Activated CD4-positive, alpha-beta memory T cell treated with anti-CD3 and anti-CD28 coated beads for 36 hours (primary cell): ENCODE results near the gene LRP2BP. TPM values are rescaled to one million over a fixed set of nuclear protein-coding genes. Genes with fewer than 3 reads are reported as not detected.

Experiments used
- CTCF ChIA-PET: fragments of 350-600 bp; sonication (Branson Sonifier 250); formaldehyde crosslinking; loops from one replicate; lab custom pipeline; 2021; ENCODE audit warnings: antibody characterized with exemption, inconsistent platforms; lab: Charles Lee
- POLR2A ChIA-PET: fragments of 350-600 bp; sonication (Branson Sonifier 250); formaldehyde crosslinking; loops from one replicate; lab custom pipeline; 2021; ENCODE audit warnings: antibody characterized with exemption; lab: Charles Lee
- DNase-seq: peaks from one replicate; pipeline ENCODE4 v3.0.0-alpha.2; 2020
- H3K27ac Mint-ChIP-seq: one replicate; pipeline ENCODE4 v1.8.0; 2021; ENCODE audit warnings: mixed read lengths
- H3K27me3 Mint-ChIP-seq: one replicate; pipeline ENCODE4 v1.8.0; 2021; ENCODE audit warnings: mixed read lengths
- H3K36me3 Mint-ChIP-seq: one replicate; pipeline ENCODE4 v1.8.0; 2021; ENCODE audit warnings: mixed read lengths
- H3K4me1 Mint-ChIP-seq: one replicate; pipeline ENCODE4 v1.8.0; 2021; ENCODE audit warnings: low read depth, mixed read lengths
- H3K4me3 Mint-ChIP-seq: one replicate; pipeline ENCODE4 v1.8.0; 2021; ENCODE audit warnings: mild to moderate bottlenecking, mixed read lengths
- H3K9me3 Mint-ChIP-seq: one replicate; pipeline ENCODE4 v1.8.0; 2021; ENCODE audit warnings: mixed read lengths
- intact Hi-C: fragments of 100-400 bp; cut with micrococcal nuclease; formaldehyde crosslinking; loops from one replicate; pipeline ENCODE4 v1.15.1; 2023
- total RNA-seq, 2 experiments: library from RNA; stranded (reverse); gene quantifications; one replicate each; pipeline ENCODE4 v1.2.3, GENCODE V29; 2021

The LRP2BP gene
- total RNA-seq, 2 experiments from 2014 or later, result 0.36 to 0.48 TPM

DNA sequence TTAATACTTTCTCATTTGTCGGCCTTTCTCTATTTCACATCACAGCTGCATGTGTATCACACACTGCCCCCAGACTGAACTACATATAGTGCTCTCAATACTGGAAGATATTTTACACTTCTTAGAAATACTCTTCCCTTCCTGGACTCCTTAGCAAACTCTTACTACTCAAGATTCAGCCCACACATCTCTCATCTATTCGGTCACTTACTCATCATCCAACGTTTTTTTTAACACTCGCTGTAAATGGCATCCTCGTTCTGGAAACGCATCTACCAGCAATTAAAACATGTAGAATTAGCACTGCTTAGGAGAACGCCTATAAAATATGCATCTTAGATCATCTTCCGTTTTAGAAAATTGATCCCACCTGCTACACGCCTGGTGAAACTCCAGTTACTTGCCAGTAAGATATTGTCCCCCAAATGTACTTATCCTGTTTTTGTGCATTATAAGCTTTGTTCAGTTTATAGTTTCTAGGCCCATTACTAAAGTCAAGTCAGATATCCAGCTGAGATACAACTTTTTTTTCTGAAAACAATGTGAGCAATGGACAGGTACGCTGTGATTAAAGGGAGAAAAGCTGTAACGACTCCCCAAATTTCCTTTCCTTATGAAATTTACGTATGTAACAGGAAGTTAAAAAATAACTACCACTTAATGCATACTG, 1.0 kb downstream of the LRP2BP start:
- DNase-seq, result no peak
- Mint-ChIP-seq H3K27ac (peak overlapping the region; percentile 97), H3K4me3 (peak overlapping the region; percentile 95), H3K36me3 (peaks cover 3% of the 10 kb centered on the region), H3K27me3 (no peaks in the 10 kb centered on the region), H3K4me1 (peaks cover 37% of the 10 kb centered on the region), H3K9me3 (no peaks in the 10 kb centered on the region)
- intact Hi-C loops, result loop anchor here (1.0 to 10.0 kb wide), 6 partner anchors 37 to 1890 kb away; partner anchors contain the start of genes ACSL1 and ING2
- ChIA-PET POLR2A (interaction anchor here (0.6 to 2.2 kb wide), 5 partner anchors 8 to 185 kb away, joined by 3 to 12 read pairs (median 4); partner anchors contain the start of genes SNX25 and UFSP2), CTCF (interaction anchor here (1.0 to 1.5 kb wide), 4 partner anchors 185 to 808 kb away, joined by 3 to 4 read pairs (median 3); partner anchors contain the start of gene SNX25)

DNA sequence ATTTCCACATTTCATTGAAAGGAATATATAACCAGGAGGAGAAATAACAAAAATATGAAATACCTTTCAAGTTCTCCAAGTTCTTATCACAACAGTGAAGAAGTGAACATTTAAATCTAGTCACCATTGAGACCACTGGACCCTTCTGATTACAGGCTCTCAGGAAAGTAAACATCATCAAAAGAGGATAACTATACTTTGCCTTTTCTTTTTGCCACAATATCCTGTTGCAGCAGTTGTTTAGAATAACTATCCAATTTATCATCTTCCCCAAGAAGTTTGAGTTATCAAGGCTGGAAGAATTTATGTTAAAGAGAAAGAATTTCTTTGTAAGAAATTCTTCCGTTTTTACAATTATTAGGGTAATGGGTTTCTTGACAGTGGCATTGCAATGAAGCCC, 3.6 kb downstream of the LRP2BP start:
- H3K27ac Mint-ChIP-seq, result no peak overlapping the region
- CTCF ChIA-PET, result no interaction called here
- no peaks in the 10 kb centered on the region for H3K36me3 Mint-ChIP-seq
- intact Hi-C loops, result loop anchor here (10.0 kb wide), 2 partner anchors 567 to 1887 kb away; partner anchors contain the start of genes ACSL1 and ING2
- no peaks in the 10 kb centered on the region for H3K9me3 Mint-ChIP-seq
- DNase-seq, result no peak
- peaks cover 17% of the 10 kb centered on the region for H3K4me1 Mint-ChIP-seq
- H3K27me3 Mint-ChIP-seq, result no peaks in the 10 kb centered on the region
- POLR2A ChIA-PET, result no interaction called here
- H3K4me3 Mint-ChIP-seq, result no peak overlapping the region

DNA sequence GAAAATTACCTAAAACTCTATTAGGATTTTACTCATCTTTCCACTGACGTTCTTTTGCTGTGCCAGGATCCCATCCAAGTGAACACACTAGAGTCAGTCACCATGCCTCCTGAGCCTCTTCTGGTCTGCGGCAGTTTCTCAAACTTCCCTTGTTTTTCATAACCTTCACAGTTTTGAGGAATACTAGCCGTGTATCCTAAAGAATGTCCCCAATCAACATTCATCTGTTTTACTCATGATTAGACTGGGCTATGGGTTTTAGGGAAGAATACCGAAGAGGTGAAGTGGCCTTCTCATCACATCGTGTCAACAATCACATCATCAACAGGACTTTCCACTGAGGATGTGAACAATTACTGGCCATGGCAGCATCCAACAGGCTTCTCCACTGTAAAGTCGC, 4.8 kb downstream of the LRP2BP start:
- H3K36me3 Mint-ChIP-seq, result no peaks in the 10 kb centered on the region
- intact Hi-C loops, result loop anchor here (10.0 kb wide), 2 partner anchors 566 to 1886 kb away; partner anchors contain the start of genes ACSL1 and ING2
- H3K27me3 Mint-ChIP-seq, result no peaks in the 10 kb centered on the region
- H3K27ac Mint-ChIP-seq, result no peak overlapping the region
- no peak overlapping the region for H3K4me3 Mint-ChIP-seq
- H3K4me1 Mint-ChIP-seq, result peaks cover 14% of the 10 kb centered on the region
- ChIA-PET CTCF (no interaction called here), POLR2A (no interaction called here)
- no peaks in the 10 kb centered on the region for H3K9me3 Mint-ChIP-seq
- no peak for DNase-seq

DNA sequence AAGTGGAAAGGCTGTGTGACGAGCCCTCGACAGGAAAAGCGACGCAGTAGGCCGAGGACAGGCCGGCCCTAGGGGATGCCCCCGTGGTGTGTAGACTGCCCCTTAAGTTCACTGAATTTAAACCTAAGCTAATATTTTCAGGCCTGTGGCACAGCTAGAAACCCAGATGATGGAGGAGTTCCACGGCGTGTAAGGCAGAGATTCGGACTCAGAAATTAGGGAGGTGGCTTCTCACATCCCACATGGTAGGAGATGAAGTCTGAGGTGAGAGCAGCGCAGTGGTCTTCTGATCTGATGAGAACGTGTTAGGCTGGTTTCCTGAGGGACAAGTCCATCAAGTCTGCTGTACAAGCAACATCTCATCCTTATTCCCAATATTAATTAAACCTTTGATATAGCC, 7.8 kb downstream of the LRP2BP start:
- POLR2A ChIA-PET, result interaction anchor here (1.0 kb wide), 1 partner anchor 9 kb away, joined by 3 read pairs; the partner anchor contains the start of gene ANKRD37
- no peak for DNase-seq
- H3K36me3 Mint-ChIP-seq, result no peaks in the 10 kb centered on the region
- no peak overlapping the region for H3K4me3 Mint-ChIP-seq
- no peaks in the 10 kb centered on the region for H3K9me3 Mint-ChIP-seq
- peaks cover 9% of the 10 kb centered on the region for H3K4me1 Mint-ChIP-seq
- no peak overlapping the region for H3K27ac Mint-ChIP-seq
- no peaks in the 10 kb centered on the region for H3K27me3 Mint-ChIP-seq
- CTCF ChIA-PET, result interaction anchor here (1.2 kb wide), 1 partner anchor 253 kb away, joined by 4 read pairs; no protein-coding TSS in a partner anchor
- intact Hi-C loops, result no loop called here

DNA sequence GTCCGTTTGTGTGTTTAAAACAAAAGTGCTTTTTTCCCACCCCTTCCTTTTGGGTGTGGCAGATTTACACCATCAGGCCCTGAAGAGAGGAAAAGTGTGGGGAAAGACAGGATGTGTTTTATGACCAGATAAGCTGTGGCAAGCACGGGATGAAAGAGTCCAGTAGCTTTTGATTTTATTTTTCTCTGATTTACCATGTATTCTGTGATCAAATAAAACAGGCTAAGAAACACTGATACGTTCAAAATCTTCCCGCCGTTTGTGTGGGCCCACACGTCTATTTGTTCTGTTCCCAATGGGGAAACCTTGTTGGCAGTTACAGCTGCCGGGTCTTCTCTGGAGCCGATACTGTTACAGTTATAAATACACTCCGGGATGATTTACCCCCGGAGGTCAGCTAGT, 10.8 kb downstream of the LRP2BP start:
- peaks cover 7% of the 10 kb centered on the region for H3K9me3 Mint-ChIP-seq
- no peak overlapping the region for H3K27ac Mint-ChIP-seq
- H3K4me3 Mint-ChIP-seq, result no peak overlapping the region
- no peaks in the 10 kb centered on the region for H3K27me3 Mint-ChIP-seq
- ChIA-PET CTCF (no interaction called here), POLR2A (no interaction called here)
- DNase-seq, result no peak
- intact Hi-C loops, result no loop called here
- peaks cover 9% of the 10 kb centered on the region for H3K4me1 Mint-ChIP-seq
- peaks cover 6% of the 10 kb centered on the region for H3K36me3 Mint-ChIP-seq

DNA sequence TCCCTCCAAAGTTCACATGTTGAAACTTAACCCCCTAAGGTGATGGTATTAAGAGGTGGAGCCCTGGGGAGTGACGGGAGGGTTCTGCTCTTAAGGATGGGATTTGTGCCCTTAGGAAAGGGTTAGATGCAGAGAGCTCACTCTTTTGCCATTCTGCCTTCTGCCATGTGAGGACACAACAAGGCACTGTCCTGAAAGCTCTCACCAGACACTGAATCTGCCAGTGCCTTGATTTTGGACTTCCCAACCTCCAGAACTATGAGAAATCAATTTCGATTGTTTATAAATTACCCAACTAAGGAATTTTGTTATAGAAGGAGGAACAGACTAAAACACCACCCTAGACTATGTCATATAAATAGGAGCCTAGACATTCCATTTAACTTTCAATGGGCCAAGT, 11.7 kb downstream of the LRP2BP start:
- no peak overlapping the region for H3K27ac Mint-ChIP-seq
- POLR2A ChIA-PET, result interaction anchor here (0.7 kb wide), 1 partner anchor 11 kb away, joined by 3 read pairs; no protein-coding TSS in a partner anchor
- peaks cover 9% of the 10 kb centered on the region for H3K4me1 Mint-ChIP-seq
- peaks cover 7% of the 10 kb centered on the region for H3K9me3 Mint-ChIP-seq
- CTCF ChIA-PET, result no interaction called here
- no peak overlapping the region for H3K4me3 Mint-ChIP-seq
- H3K27me3 Mint-ChIP-seq, result no peaks in the 10 kb centered on the region
- DNase-seq, result no peak
- intact Hi-C loops, result no loop called here
- H3K36me3 Mint-ChIP-seq, result peaks cover 6% of the 10 kb centered on the region

DNA sequence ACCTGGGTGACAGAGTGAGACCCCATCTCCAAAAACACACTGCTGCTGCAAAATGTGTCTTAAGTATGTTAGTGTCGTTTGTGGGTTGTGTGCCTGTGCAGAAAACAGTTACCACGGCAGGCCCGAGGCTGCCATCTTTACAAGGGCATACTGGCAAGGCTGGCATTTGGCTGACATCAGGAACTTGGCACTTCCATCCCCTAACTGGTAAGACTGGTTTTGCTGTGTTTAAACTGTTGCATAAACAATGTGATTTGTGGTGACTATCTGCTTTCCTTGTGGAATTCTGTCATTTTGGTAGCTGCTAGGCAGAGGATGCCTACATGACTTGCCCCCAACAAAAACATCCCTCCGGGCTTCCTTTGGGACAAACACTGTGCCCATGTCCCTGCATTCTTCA, 12.3 kb downstream of the LRP2BP start:
- no peak for DNase-seq
- POLR2A ChIA-PET, result interaction anchor here (0.7 kb wide), 1 partner anchor 11 kb away, joined by 3 read pairs; no protein-coding TSS in a partner anchor

DNA sequence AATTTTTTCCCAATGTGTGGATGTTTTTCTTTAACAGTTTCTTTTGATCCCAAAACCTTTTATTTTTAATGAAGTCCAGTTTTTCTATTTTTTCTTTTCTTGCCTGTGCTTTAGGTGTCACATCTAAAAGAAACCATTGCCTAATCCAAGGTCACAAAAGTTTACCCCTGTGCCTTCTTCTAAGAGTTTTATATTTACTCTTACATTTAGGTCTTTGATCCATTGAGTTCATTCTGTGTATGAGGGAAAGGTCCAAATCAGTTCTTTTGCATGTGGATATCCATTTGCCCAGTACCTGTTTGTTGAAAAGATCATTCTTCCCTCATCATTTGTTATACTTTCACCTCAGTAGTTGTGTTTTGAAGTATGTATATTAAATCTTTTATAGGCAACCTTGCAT, 13.0 kb downstream of the LRP2BP start:
- Mint-ChIP-seq H3K4me1 (peaks cover 9% of the 10 kb centered on the region), H3K27ac (no peak overlapping the region), H3K27me3 (no peaks in the 10 kb centered on the region), H3K4me3 (no peak overlapping the region), H3K9me3 (peaks cover 7% of the 10 kb centered on the region), H3K36me3 (peaks cover 6% of the 10 kb centered on the region)
- ChIA-PET POLR2A (no interaction called here), CTCF (no interaction called here)
- intact Hi-C loops, result no loop called here
- DNase-seq, result no peak

More for the DNA sequence above, 12.3 kb downstream of the LRP2BP start:
- H3K36me3 Mint-ChIP-seq, result peaks cover 6% of the 10 kb centered on the region
- peaks cover 7% of the 10 kb centered on the region for H3K9me3 Mint-ChIP-seq
- no peak overlapping the region for H3K27ac Mint-ChIP-seq
- peaks cover 9% of the 10 kb centered on the region for H3K4me1 Mint-ChIP-seq
- CTCF ChIA-PET, result no interaction called here
- no peak overlapping the region for H3K4me3 Mint-ChIP-seq
- no peaks in the 10 kb centered on the region for H3K27me3 Mint-ChIP-seq
- intact Hi-C loops, result no loop called here

DNA sequence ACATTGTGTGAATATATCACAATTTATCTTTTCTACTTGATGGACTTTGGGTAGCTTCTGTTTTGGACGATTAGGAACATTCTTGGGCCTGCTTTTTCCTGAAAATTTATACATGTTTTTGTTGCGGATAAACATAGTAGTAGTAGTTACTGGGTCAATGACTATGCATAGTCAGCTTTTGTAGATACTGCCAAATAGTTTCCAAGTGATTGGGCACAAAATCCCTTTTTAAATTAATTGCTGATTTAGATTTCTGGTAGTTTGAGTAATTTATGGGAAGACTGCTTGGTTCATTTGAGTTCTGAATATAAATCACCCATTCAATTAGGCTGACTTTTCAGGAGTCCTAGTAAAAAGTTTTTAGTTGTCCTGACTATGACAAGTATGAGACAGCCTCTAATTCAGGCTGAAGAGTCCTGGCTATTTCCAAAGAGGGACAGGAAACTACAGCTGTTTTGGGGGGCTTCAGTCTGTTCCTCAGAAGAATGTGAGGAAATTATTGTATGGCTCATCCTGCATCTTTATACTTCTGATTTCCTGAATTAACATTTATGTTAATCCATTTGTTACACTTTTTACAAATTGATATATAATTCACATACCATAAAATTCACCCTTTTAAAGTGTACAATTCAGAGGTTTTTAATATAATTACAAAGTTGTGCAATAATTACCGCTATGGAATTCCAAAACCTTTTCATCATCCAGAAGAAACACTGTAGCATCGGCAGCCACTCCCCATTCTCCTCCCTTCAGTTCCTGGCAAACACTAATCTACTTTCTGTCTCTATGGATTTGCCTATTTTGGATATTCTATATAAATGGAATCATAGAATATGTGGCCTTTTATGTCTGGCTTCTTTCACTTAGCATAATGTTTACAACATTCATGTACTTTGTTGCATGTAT, 14.2 kb downstream of the LRP2BP start:
- peaks cover 7% of the 10 kb centered on the region for H3K9me3 Mint-ChIP-seq
- ChIA-PET POLR2A (no interaction called here), CTCF (no interaction called here)
- H3K4me3 Mint-ChIP-seq, result no peak overlapping the region
- DNase-seq, result no peak
- intact Hi-C loops, result no loop called here
- no peaks in the 10 kb centered on the region for H3K27me3 Mint-ChIP-seq
- H3K4me1 Mint-ChIP-seq, result peaks cover 9% of the 10 kb centered on the region
- no peak overlapping the region for H3K27ac Mint-ChIP-seq
- H3K36me3 Mint-ChIP-seq, result peaks cover 6% of the 10 kb centered on the region

DNA sequence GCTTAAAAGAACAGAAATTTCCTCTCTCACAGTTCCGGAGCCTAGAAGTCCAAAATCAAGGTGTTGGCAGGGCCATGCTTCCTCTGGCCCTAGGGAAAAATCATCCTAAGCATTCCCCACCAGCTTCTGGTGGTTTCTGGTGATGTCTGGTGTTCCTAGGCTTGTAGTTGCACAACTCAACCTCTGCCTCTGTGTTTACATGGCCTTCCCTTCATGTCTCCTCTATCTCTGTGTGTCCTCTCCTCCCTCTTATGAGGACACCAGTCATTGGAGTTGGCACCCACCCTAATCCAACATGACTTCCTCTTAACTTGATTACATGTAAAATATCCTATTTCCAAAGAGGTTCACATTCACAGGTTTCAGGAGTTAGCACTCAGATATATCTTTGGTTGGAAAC, 15.4 kb downstream of the LRP2BP start:
- H3K4me3 Mint-ChIP-seq, result no peak overlapping the region
- H3K27ac Mint-ChIP-seq, result no peak overlapping the region
- peaks cover 9% of the 10 kb centered on the region for H3K4me1 Mint-ChIP-seq
- intact Hi-C loops, result no loop called here
- ChIA-PET CTCF (no interaction called here), POLR2A (no interaction called here)
- peaks cover 6% of the 10 kb centered on the region for H3K36me3 Mint-ChIP-seq
- no peaks in the 10 kb centered on the region for H3K27me3 Mint-ChIP-seq
- peaks cover 7% of the 10 kb centered on the region for H3K9me3 Mint-ChIP-seq
- no peak for DNase-seq

DNA sequence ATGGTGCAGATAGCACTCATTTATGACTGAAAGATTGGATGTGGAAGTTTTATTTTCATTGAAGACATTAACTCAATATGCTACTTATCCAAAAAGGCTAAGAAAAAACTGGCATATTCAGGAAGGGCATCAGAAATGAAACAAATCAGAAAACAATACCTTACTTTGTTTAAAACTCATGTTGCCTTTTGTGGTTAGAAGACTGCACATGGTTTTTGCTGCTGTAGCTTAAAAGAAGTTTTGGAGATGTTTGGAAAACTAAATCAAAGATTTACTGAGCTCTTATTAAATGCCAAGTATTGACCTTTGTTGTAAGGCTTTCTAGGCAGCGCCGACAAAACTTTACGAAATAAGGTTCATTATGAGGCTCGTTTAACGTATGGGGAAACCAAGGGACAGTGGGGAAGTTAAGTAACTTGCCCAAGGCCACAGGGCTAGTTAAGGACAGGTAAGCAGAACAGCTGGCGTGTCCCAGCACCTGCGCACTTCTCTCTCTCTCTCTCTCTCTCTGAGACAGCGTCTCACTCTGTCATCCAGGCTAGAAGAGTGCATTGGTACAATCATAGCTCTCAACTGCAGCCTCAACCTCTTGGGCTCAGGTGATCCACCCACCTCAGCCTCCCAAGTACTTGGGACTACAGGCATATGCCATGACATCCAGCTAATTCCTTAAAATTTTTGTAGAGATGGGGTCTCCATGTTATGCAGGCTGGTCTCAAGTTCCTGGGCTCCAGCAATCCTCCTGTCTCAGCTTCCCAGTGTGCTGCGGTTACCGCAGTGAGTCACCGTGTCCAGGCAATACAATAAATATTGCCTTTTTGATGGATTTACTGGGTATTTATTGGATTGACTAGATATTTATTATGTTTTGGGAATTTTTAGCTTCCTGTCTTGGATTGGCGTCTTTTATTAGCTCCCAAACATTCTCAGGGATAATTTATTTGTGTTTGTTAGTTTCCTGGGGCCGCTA, 16.1 kb downstream of the LRP2BP start:
- no peak overlapping the region for H3K4me3 Mint-ChIP-seq
- no peak for DNase-seq
- intact Hi-C loops, result no loop called here
- peaks cover 3% of the 10 kb centered on the region for H3K4me1 Mint-ChIP-seq
- peaks cover 6% of the 10 kb centered on the region for H3K36me3 Mint-ChIP-seq
- H3K27me3 Mint-ChIP-seq, result no peaks in the 10 kb centered on the region
- POLR2A ChIA-PET, result no interaction called here
- H3K27ac Mint-ChIP-seq, result no peak overlapping the region
- peaks cover 7% of the 10 kb centered on the region for H3K9me3 Mint-ChIP-seq
- CTCF ChIA-PET, result no interaction called here
